NCI-H345 treated with DMSO at 0.1 percent for 48 hours (cell line): Measurements from ENCODE around the gene TWF2.

Source experiments
- DNase-seq: peaks from one replicate; lab custom pipeline; 2025; ENCODE audit not compliant: unreplicated experiment; lab: John Stamatoyannopoulos, UW

Gene TWF2

GRCh38 chr3:52259035-52259434, 20.1 kb upstream of the TWF2 start:
- no peak for DNase-seq

DNA sequence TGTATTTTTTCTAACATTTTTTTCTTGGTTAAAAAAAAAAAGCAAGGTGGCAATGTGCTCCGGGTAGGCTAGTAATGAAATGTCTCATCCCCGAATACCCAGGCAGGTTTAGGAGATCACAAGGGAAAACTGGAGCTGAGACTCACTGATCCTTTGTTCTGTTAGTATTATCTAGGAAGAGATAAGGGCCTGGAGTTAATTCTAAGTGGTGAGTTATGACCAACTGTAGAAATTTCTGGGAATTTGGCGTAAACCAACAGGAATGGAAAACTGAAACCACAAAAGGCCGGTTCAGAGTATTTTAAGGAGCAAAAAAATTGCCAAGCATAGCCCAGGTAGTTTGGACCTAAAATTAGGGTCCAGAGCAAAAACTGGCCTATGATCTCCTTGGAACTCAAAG, 19.0 kb upstream of the TWF2 start:
- DNase-seq, result no peak

GRCh38 chr3:52256622-52257021, 17.7 kb upstream of the TWF2 start:
- no peak for DNase-seq

GRCh38 chr3:52256159-52256558, 17.2 kb upstream of the TWF2 start:
- no peak for DNase-seq

DNA sequence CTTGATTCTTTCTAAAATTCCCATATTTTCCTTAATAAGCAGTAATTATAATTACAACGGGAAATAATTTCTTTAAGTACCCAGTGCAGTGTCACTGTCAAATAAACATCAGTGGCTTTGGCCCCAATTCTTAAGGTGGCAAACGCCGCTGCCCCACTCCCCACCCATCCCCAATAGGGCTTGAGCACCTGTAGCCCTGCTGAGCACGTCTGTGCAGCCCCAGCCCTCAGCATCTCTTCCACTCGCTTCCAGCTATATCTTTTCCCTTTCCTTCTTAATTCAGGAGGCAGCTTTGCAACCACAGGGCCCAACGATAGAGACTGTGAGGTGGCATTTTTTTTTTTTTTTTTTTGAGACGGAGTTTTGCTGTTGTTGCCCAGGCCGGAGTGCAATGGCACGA, 15.7 kb upstream of the TWF2 start:
- no peak for DNase-seq

DNA sequence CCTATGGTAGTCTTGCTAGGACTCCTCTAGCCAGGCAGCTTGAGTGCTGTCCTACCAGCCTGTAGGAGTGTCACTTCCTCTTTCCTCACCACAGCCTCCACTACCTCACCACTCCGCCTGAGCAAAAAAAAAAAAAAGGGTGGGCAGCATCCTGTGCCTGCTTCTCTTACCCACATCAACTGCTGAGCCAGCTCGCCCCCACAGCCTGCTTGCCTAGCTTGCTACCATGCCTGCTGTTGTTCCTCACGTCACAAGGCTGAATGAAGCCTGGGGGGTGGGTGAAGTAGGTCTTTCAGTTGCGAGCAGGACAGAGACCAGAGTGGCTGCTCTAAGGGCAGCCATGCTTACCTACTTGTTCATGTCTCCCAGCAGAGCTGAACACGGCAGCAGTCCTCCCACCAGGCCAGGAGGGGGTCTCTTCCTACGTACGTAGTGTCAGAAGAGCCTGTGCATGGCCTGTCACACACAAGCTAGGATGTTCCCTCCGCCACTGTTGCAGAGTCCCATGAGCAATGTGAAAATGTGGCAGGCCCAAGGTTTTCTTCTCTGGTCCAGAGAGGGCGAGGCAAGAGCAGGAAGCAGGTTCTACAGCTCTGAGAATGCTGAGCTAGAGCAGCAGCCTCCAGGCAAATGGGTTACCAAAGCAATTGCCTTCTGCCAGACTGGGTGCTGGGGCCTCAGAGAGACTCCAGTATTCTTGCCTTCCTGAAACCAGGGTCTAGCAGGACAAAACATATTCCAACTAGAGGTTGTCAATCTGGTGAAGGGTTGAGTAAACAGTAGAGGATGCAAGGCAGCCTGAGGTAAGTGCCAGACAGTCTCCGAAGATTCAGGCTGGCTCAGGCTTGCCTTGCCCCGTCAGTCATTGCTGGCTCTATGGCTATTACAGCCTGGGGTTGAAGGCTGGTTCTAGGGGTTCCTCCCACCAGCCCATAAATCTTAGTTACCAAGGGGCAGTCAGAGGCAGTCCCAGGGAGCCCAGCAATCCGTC, 14.7 kb upstream of the TWF2 start:
- no peak for DNase-seq

DNA sequence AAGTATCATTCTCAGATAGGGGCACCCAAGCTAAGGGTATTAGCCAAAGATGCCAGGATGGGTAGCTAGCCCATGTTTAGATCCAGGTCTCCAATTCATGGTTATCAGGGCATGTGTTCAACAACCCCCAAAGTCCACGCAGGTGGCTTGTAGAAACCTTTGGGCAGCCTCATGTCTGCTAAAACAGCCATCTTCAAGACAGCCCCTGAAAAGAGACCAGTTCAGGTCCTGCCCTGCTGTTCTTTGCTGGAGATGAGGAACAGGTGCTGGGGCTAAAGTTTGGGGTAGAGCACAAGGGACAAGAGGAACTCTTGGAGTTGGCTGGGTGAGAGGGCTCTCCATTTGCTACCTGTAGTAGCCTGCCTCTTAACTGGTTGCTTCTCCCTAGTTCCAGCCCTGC, 11.2 kb upstream of the TWF2 start:
- no peak for DNase-seq

DNA sequence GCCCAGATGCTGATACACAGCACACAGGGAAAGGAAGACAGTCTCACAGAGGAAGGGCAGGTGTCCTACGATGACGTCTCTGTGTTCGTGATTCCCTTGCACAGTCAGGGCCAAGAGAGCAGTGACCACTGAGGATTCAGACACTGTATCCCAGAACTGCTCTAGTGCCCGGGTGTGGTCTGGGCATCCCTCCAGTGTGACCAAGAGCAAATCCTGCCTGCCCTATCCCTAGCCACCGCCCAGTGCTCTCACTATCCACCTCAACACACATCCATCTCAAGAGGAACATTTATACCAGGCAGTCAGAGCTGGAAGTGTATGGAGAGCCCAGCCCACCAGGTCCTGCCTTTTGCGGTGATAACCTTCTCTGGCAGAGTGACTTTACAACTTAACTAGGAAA, 10.7 kb upstream of the TWF2 start:
- no peak for DNase-seq

- no peak for DNase-seq
Observed at GRCh38 chr3:52248816-52249547, 10.0 kb upstream of the TWF2 start.

- no peak for DNase-seq
Observed at GRCh38 chr3:52248165-52248541, 9.2 kb upstream of the TWF2 start.

GRCh38 chr3:52247409-52248164, 8.6 kb upstream of the TWF2 start:
- DNase-seq, result no peak

GRCh38 chr3:52246728-52247408, 7.9 kb upstream of the TWF2 start:
- no peak for DNase-seq

DNA sequence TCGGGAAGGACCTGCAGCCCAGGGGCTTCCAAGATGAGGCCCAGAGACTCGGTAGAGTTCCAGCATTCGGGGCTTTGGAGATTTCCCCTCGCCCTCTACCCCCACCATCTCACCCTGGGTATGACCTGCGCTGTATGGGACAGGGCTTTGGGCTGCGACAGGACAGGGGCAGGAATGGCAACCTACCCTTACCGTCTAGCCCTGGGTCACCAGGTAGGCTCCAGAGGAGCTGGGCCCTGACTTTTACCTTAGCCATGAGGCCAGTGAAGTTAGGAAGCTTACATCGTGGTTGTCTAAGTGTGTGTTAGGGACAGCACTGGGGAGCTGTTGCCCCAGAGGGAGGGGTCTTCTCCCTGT, 7.3 kb upstream of the TWF2 start:
- no peak for DNase-seq

DNA sequence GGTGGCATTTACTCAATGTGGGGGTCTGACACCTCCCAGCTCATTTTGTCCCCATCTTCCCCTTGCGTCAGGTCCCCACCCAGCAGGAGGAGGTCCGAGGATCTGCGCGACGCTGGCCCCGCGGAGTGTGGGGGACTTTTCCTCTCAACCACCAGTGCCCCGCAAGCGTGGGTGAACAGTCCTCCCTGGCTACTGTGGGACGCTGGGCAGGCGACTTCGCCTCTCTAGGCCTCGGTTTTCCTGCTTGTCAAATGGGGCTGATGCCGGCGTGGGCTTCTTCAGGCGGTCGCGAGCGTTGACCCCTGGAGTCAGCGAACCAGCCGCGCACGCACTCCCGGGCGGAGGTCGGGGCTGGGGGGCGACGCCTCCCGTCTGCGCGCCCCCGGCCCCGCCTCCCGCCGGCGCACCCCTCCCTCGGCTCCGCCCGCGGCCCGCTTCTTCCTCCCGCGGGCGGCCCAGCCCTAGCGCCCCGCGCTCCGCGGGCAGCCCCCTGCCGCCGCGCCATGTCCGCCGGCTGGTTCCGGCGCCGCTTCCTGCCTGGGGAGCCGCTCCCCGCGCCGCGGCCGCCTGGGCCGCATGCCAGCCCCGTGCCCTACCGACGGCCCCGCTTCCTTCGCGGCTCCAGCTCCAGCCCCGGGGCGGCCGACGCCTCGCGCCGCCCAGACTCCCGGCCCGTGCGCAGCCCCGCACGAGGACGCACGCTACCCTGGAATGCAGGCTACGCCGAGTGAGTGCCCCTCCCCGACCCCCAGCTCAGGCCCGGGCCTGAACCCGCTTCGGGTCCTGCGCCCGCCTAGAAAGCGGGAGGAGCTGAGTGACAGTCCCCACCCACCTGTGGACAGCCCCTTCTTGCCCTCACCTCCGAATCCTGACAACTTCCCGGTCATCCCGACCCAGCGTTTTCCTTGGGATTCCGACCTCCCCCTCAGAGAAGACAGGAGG, 6.6 kb upstream of the TWF2 start, which contains the start of gene PPM1M:
PPM1M (plus strand) TSS at position 438 of the 942 bp plus-strand sequence; CDS start at position 504, 66 bp downstream.
- no peak for DNase-seq

DNA sequence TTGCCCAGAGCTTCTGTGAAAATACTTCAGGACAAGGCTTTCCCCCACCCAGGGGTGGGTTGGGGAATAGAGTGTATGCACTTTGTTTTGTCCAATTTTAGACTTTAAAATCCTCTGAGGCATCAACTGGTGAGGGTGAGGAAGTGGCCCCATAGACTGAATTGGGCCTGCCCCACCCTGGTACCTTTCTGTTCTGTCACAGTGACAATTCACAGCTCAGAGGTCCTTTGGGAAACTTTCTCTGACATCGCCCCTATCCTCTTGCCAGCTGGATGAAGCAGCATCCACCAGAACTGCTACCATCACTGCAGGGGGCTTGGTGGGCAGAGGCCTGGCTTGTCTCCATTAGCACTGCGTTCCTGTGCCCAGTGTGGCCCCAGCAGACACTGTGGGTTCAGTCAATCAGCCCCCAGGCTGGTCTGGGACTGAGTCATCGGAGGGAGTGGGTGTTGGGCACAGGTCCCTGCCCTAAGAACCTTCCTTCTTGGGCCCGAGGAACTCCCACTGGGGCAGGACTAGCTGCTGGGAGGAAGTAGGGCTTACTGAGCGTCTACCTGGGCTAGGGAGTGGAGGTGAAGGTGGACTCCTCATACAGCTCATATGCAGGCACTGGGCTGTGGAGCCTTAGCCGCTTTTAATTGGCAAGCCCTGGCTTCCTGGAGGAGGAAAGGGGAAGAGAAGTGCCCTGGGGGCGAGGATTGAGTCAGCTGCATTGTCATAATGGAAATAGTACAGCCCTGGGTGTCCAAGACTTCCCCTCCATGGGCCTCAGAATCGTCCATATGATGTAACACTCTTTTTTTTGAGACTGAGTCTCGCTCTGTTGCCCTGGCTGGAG, 5.1 kb upstream of the TWF2 start:
- DNase-seq, result no peak

- DNase-seq, result no peak
Observed at GRCh38 chr3:52242039-52242438, 3.1 kb upstream of the TWF2 start.

- peak; percentile 8 for DNase-seq
Observed at GRCh38 chr3:52240886-52241370, 2.0 kb upstream of the TWF2 start.

DNA sequence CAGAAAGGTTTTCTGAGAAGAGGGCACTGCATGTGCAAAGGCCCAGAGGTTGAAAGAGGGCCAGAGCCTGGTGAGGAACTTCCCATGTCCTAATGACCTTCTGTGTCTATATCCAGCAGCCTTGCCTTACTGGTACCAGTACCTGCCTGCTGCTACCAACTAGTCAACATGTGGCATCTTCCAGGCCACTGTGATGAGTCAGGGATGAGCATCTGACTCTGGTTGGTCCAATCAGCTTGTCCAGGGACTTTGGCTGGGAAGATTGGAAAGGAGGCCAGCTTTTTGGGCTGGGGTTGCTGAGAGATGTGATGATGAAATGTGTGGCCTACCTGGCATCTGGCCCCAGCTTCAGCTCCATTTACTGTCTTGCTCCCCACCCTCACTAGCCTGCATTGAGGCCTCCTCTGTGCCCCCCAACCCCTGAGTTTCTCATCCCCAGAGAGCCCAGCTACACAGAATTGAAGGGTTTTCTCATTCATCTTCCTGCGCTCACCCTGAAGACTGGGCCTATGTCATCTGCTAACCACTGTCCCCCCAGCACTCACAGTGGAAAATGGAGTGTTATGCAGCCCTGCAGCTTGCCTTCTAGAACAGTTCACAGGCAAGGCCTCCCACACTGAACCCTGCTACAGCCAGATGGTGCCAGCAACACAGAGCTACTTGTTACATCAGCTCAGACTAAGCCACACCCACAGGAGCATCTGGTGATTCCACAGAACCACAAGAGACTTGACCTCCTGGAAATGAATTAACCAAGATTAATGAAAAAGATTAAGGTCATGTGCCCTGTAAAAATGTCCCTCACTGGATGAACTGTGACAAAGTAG, 1.3 kb upstream of the TWF2 start:
- DNase-seq, result peak; percentile 13
